OCI-LY1 (cell line): ENCODE data around the gene KIF16B.
"Not testable (repeated sequence)": the region's sequence is repeated elsewhere in the genome, so short reads cannot be mapped to it uniquely, and the experiment has no call there.

ENCODE experiments used
- H2AFZ ChIP-seq: fragments of 200-600 bp; sonication (generic), shearing (Covaris generic); 2 replicates; pipeline ENCODE4 v1.6.0; 2014; ENCODE audit warnings: antibody characterized with exemption, mild to moderate bottlenecking, low read length
- H3F3A ChIP-seq: fragments of 200-600 bp; sonication (generic), shearing (Covaris generic); 2 replicates; pipeline ENCODE4 v1.6.0; 2014; ENCODE audit warnings: mild to moderate bottlenecking, antibody characterized with exemption, low read length, moderate library complexity; ENCODE audit not compliant: insufficient read depth
- H3K27ac ChIP-seq: fragments of 200-600 bp; sonication (generic); 2 replicates; pipeline ENCODE4 v1.5.1; 2014; ENCODE audit warnings: low read length, mixed run types, mild to moderate bottlenecking, low read depth; ENCODE audit not compliant: poor library complexity, severe bottlenecking
- H3K27me3 ChIP-seq: fragments of 200-600 bp; sonication (generic); 2 replicates; pipeline ENCODE4 v1.6.0; 2014; ENCODE audit warnings: antibody characterized with exemption, mild to moderate bottlenecking, low read length, moderate library complexity; ENCODE audit not compliant: insufficient read depth
- H3K36me3 ChIP-seq: fragments of 200-600 bp; sonication (generic); 2 replicates; pipeline ENCODE4 v1.6.1; 2014; ENCODE audit warnings: mild to moderate bottlenecking, antibody characterized with exemption, low read length, moderate library complexity, mixed read lengths; ENCODE audit not compliant: insufficient read depth
- H3K4me1 ChIP-seq: fragments of 200-600 bp; sonication (generic); 2 replicates; pipeline ENCODE4 v1.5.1; 2014; ENCODE audit warnings: mild to moderate bottlenecking, low read length, moderate library complexity; ENCODE audit not compliant: insufficient read depth, severe bottlenecking
- H3K4me2 ChIP-seq: fragments of 200-600 bp; sonication (generic), shearing (Covaris generic); 2 replicates; pipeline ENCODE4 v1.6.1; 2014; ENCODE audit warnings: low read length
- H3K4me3 ChIP-seq: fragments of 200-600 bp; sonication (generic); 2 replicates; pipeline ENCODE4 v1.5.1; 2014; ENCODE audit warnings: low read length, low read depth, mild to moderate bottlenecking, mixed read lengths; ENCODE audit not compliant: poor library complexity, severe bottlenecking
- H3K79me2 ChIP-seq: fragments of 200-600 bp; shearing (Covaris generic); 2 replicates; pipeline ENCODE4 v1.6.1; 2016; ENCODE audit warnings: mixed run types, low read length, mixed read lengths; ENCODE audit not compliant: insufficient read depth
- H3K9ac ChIP-seq: fragments of 200-600 bp; sonication (generic), shearing (Covaris generic); 2 replicates; pipeline ENCODE4 v1.6.1; 2014; ENCODE audit warnings: mild to moderate bottlenecking, low read length, mixed read lengths
- H3K9me2 ChIP-seq: fragments of 200-600 bp; sonication (generic), shearing (Covaris generic); 2 replicates; pipeline ENCODE4 v1.6.1; 2014; ENCODE audit warnings: low read depth, mild to moderate bottlenecking, low read length, mixed read lengths
- H3K9me3 ChIP-seq: fragments of 200-600 bp; shearing (Covaris generic); 2 replicates; pipeline ENCODE4 v1.6.1; 2014; ENCODE audit warnings: low read length, mixed read lengths
- H4K20me1 ChIP-seq: fragments of 200-600 bp; sonication (generic), shearing (Covaris generic); 2 replicates; pipeline ENCODE4 v1.6.0; 2016; ENCODE audit warnings: mild to moderate bottlenecking, low read length; ENCODE audit not compliant: insufficient read depth
- CTCF ChIP-seq: fragments of 200-600 bp; sonication (generic), shearing (Covaris generic); IDR thresholded peaks from 2 replicates; pipeline ENCODE4 v1.5.1; 2017; ENCODE audit warnings: mild to moderate bottlenecking, antibody characterized with exemption, low read length, moderate library complexity, mixed read lengths
- EZH2 ChIP-seq: fragments of 200-600 bp; sonication (generic), shearing (Covaris generic); IDR thresholded peaks from 2 replicates; pipeline ENCODE4 v1.8.0; 2017; ENCODE audit warnings: borderline replicate concordance, mixed run types, mild to moderate bottlenecking, antibody characterized with exemption, low read length, moderate library complexity, mixed read lengths

Gene KIF16B

GRCh38 chr20:16571333-16571732 is 1.9 kb downstream of the KIF16B start:
- no peak overlapping the region for H3K4me3 ChIP-seq
- no peaks in the 10 kb centered on the region for H3K79me2 ChIP-seq
- no peak overlapping the region for H3K9ac ChIP-seq
- no peak overlapping the region for H3K4me2 ChIP-seq
- no peaks in the 10 kb centered on the region for H3F3A ChIP-seq
- no peaks in the 10 kb centered on the region for H3K9me2 ChIP-seq
- H3K36me3 ChIP-seq: no peaks in the 10 kb centered on the region
- no peak overlapping the region for H2AFZ ChIP-seq
- no peaks in the 10 kb centered on the region for H4K20me1 ChIP-seq
- no peak overlapping the region for H3K27ac ChIP-seq
- H3K27me3 ChIP-seq: no peaks in the 10 kb centered on the region
- H3K4me1 ChIP-seq: peaks cover 30% of the 10 kb centered on the region
- no peaks in the 10 kb centered on the region for H3K9me3 ChIP-seq
- TF ChIP-seq CTCF: no peak
- TF ChIP-seq EZH2: no peak

GRCh38 chr20:16569246-16570153 is 3.7 kb downstream of the KIF16B start:
- no peak overlapping the region for H3K27ac ChIP-seq
- H3K9ac ChIP-seq: no peak overlapping the region
- no peaks in the 10 kb centered on the region for H3K27me3 ChIP-seq
- no peak overlapping the region for H3K4me3 ChIP-seq
- no peak overlapping the region for H3K4me2 ChIP-seq
- peaks cover 18% of the 10 kb centered on the region for H3K4me1 ChIP-seq
- no peaks in the 10 kb centered on the region for H3K9me2 ChIP-seq
- no peaks in the 10 kb centered on the region for H4K20me1 ChIP-seq
- no peaks in the 10 kb centered on the region for H3K9me3 ChIP-seq
- H3F3A ChIP-seq: no peaks in the 10 kb centered on the region
- H3K36me3 ChIP-seq: no peaks in the 10 kb centered on the region
- no peaks in the 10 kb centered on the region for H3K79me2 ChIP-seq
- TF ChIP-seq EZH2 (no peak), CTCF (no peak)
- no peak overlapping the region for H2AFZ ChIP-seq

GRCh38 chr20:16566080-16566479 is 7.2 kb downstream of the KIF16B start:
- no peaks in the 10 kb centered on the region for H3K9me2 ChIP-seq
- H3K27me3 ChIP-seq: no peaks in the 10 kb centered on the region
- TF ChIP-seq CTCF (no peak), EZH2 (no peak)
- no peaks in the 10 kb centered on the region for H4K20me1 ChIP-seq
- no peaks in the 10 kb centered on the region for H3K4me1 ChIP-seq
- H3K27ac ChIP-seq: no peak overlapping the region
- H3F3A ChIP-seq: no peaks in the 10 kb centered on the region
- H3K4me2 ChIP-seq: no peak overlapping the region
- H3K9me3 ChIP-seq: no peaks in the 10 kb centered on the region
- H3K9ac ChIP-seq: no peak overlapping the region
- no peaks in the 10 kb centered on the region for H3K79me2 ChIP-seq
- no peak overlapping the region for H3K4me3 ChIP-seq
- H2AFZ ChIP-seq: no peak overlapping the region
- no peaks in the 10 kb centered on the region for H3K36me3 ChIP-seq

GRCh38 chr20:16564079-16564478 is 9.2 kb downstream of the KIF16B start:
- not testable (repeated sequence) for H3F3A ChIP-seq, H3K4me2 ChIP-seq, H3K9me2 ChIP-seq, H3K9ac ChIP-seq, H2AFZ ChIP-seq, H4K20me1 ChIP-seq, H3K9me3 ChIP-seq, H3K4me1 ChIP-seq, H3K27me3 ChIP-seq, H3K27ac ChIP-seq, H3K79me2 ChIP-seq, H3K36me3 ChIP-seq, H3K4me3 ChIP-seq
